ENCODE measurements around the gene TMEM190. TPM values are rescaled to one million over a fixed set of nuclear protein-coding genes. Genes with fewer than 3 reads are reported as not detected.

Gene TMEM190
- total RNA-seq, 1 experiment from 2014 or later: not detected

DNA sequence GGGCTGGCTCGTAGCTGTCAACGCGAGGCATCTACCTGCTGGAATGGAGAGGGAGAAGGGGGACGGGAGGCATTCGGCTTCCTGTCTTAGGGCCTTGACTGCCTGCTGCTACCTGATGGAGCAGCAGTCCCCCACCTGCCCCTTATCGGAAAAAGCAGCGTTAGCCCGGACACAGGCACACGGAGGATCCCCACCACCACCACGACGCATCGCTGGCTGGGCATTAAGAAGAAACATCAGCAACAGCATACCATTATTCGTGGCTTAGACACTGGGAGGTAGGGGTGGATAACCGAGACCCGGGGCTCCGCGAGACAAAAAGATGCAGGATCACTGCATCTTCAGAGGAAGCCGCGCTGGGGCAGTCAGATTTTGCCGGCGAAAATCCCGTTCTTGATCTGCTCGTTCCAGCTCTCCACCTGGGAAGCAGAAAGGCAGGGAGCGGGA, 23.2 kb upstream of the TMEM190 start:
- BruUV-seq (replicated peaks): TSS peak; percentile 74
- peak overlapping the region; percentile 92 for H3K4me2 ChIP-seq (ENCODE audit: low read length)
- peak overlapping the region; percentile 46 to 61 for H3K4me3 ChIP-seq (replicated peaks in 1 of 2; ENCODE audit: low read depth in 1 of 2, low read length in 2 of 2)
- peak overlapping the region; percentile 61 for H2AFZ ChIP-seq (ENCODE audit: low read depth, low read length, poor library complexity, severe bottlenecking)
- peak overlapping the region; percentile 59 for H3K9ac ChIP-seq (ENCODE audit: low read length)
- peak overlapping the region; percentile 36; the same call in 1 of the 2 replicates for H3K27ac ChIP-seq (ENCODE audit: low read depth, low read length)
- H3K36me3 ChIP-seq (ENCODE audit: control insufficient read depth in 1 of 2, insufficient read depth in 2 of 2, low read length in 2 of 2): no peaks in the 10 kb centered on the region
- RAD21 ChIA-PET (ENCODE audit: low non-redundant PET in 1 of 2, low total read pairs in 2 of 2, uncharacterized antibody in 2 of 2, unreplicated experiment in 2 of 2): no interaction called here
- intact Hi-C loops (cut with micrococcal nuclease): no loop called here
- CTCF ChIA-PET: no interaction called here
- no peak for TF ChIP-seq EGR1 (IDR thresholded peaks at IDR 0.05; ENCODE audit: low read depth)
- TF ChIP-seq ATF3 (IDR thresholded peaks at IDR 0.05): no peak
- TF ChIP-seq CBX3 (IDR thresholded peaks at IDR 0.05; ENCODE audit: low read depth): no peak
- no peak for TF ChIP-seq SP1 (IDR thresholded peaks at IDR 0.05; ENCODE audit: low read depth)
- no peak for TF ChIP-seq POLR2A (IDR thresholded peaks at IDR 0.05; ENCODE audit: borderline replicate concordance, extremely low read depth, insufficient read depth, insufficient read length)
- no peak for TF ChIP-seq EZH2 (IDR thresholded peaks at IDR 0.05)
- TF ChIP-seq ZFX (IDR thresholded peaks at IDR 0.05): no peak
- no peak for TF ChIP-seq POLR2AphosphoS5 (IDR thresholded peaks at IDR 0.05; ENCODE audit: low read depth, low read length)
- TF ChIP-seq CTCF (IDR thresholded peaks at IDR 0.05 in 2 of 3, conservative IDR thresholded peaks at IDR 0.05 in 1 of 3; ENCODE audit: borderline replicate concordance in 1 of 3, insufficient read depth in 1 of 3, low read depth in 2 of 3, low read length in 2 of 3): no peak
- TF ChIP-seq ELF1 (IDR thresholded peaks at IDR 0.05; ENCODE audit: borderline replicate concordance, low read depth): no peak
- ATAC-seq: no peak
- H3K9me2 ChIP-seq (ENCODE audit: insufficient read depth): no peaks in the 10 kb centered on the region
- H3K4me1 ChIP-seq (ENCODE audit: control insufficient read depth in 1 of 2, insufficient read depth in 2 of 2, low read length in 2 of 2): peaks cover 2 to 42% of the 10 kb centered on the region in 2 experiments; a peak in 3 of 4 replicates
- no peak for DNase-seq (ENCODE audit: low read depth, low spot score)
- H3K9me3 ChIP-seq (ENCODE audit: control insufficient read depth in 1 of 2, insufficient read depth in 1 of 2, low read depth in 1 of 2, low read length in 2 of 2): no peaks in the 10 kb centered on the region
- no peaks in the 10 kb centered on the region for H4K20me1 ChIP-seq (ENCODE audit: insufficient read depth)
- no peaks in the 10 kb centered on the region for H3K27me3 ChIP-seq (ENCODE audit: insufficient read depth, low read length)
- POLR2A ChIA-PET: interaction anchor here (1.6 kb wide), 1 partner anchor 14 kb away, joined by 6 read pairs; the partner anchor contains the start of gene KMT5C
- no peaks in the 10 kb centered on the region for H3K79me2 ChIP-seq (ENCODE audit: insufficient read depth, low read length)
